RWPE1 (cell line): ENCODE measurements around the gene GRAMD1B.

Experiments
- CTCF ChIA-PET: fragments of 350-600 bp; sonication (Branson Sonifier 250); formaldehyde crosslinking; extraction: SDS; loops from one replicate; lab custom pipeline; 2021; lab: Yijun Ruan, JAX
- POLR2A ChIA-PET: fragments of 400-600 bp; formaldehyde crosslinking; extraction: SDS; loops from one replicate; lab custom pipeline; 2020; ENCODE audit warnings: antibody characterized with exemption; ENCODE audit not compliant: low non-redundant PET; lab: Yijun Ruan, JAX
- DNase-seq: peaks from one replicate; pipeline ENCODE4 v3.0.0; 2012; ENCODE audit warnings: low spot score
- H3K27ac ChIP-seq: fragments of 450-650 bp; 2 replicates; pipeline ENCODE4 v1.5.1; 2017
- CTCF ChIP-seq: fragments of 450-650 bp; conservative IDR thresholded peaks from 2 replicates; pipeline ENCODE4 v1.5.1; 2017; ENCODE audit warnings: low read depth, mild to moderate bottlenecking

The GRAMD1B gene

GRCh38 chr11:123585706-123586105, 155.6 kb downstream of the GRAMD1B start:
- TF ChIP-seq CTCF = no peak
- H3K27ac ChIP-seq = no peak overlapping the region
- CTCF ChIA-PET = no interaction called here
- POLR2A ChIA-PET = no interaction called here
- no peak for DNase-seq

- CTCF ChIA-PET = interaction anchor here (0.8 kb wide), 1 partner anchor 124 kb away, joined by 3 read pairs; no protein-coding TSS in a partner anchor
- TF ChIP-seq CTCF = no peak
- POLR2A ChIA-PET = no interaction called here
- no peak overlapping the region for H3K27ac ChIP-seq
- DNase-seq = no peak
Observed at GRCh38 chr11:123586568-123586967, 156.5 kb downstream of the GRAMD1B start.

GRCh38 chr11:123587044-123587443, 157.0 kb downstream of the GRAMD1B start:
- ChIA-PET POLR2A (no interaction called here), CTCF (interaction anchor here (0.8 kb wide), 1 partner anchor 124 kb away, joined by 3 read pairs; no protein-coding TSS in a partner anchor)
- DNase-seq = no peak
- no peak overlapping the region for H3K27ac ChIP-seq
- TF ChIP-seq CTCF = no peak

GRCh38 chr11:123587559-123587958, 157.5 kb downstream of the GRAMD1B start:
- TF ChIP-seq CTCF = no peak
- no peak overlapping the region for H3K27ac ChIP-seq
- POLR2A ChIA-PET = no interaction called here
- no peak for DNase-seq
- CTCF ChIA-PET = interaction anchor here (0.5 to 0.6 kb wide), 2 partner anchors 52 to 286 kb away, joined by 3 read pairs; no protein-coding TSS in a partner anchor

DNA sequence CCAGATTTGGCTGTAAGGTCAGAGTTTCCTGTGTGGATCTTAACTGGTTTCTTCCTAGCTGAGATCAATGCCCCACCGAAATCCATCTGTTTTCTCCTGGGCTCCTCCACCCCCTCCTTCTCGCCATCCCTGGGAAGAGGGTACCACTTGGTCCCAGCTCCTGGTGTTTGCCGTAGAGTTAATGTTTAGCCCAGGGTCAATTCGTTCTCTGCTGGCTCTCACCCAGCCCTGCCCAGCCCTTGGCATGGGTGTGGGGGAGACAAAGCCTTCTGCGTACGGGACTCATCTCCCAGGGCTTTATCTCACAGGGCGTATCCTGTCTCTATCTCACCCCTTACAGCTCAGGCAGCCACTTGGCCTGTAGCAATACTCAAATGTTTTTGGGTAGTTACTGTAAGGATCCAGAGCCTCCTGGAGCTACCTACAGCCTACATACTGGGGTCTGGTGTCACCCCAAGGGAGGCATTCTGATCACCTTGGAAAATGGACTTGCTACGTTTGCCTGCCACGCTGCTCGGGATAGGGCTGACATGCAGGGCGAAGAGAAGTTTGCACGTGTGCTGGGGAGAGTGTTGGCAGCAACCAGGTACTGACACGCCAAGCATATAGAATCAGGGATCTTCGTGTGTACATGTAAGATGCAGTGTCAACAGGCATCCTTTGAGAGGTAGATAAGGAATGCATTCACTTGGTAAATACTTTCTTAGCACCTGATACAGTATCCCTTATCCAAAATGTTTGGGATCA, 158.2 kb downstream of the GRAMD1B start:
- no peak for TF ChIP-seq CTCF
- no peak overlapping the region for H3K27ac ChIP-seq
- DNase-seq = no peak
- ChIA-PET POLR2A (no interaction called here), CTCF (interaction anchor here (0.5 to 2.5 kb wide), 3 partner anchors 8 to 287 kb away, joined by 3 to 11 read pairs (median 3); no protein-coding TSS in a partner anchor)

DNA sequence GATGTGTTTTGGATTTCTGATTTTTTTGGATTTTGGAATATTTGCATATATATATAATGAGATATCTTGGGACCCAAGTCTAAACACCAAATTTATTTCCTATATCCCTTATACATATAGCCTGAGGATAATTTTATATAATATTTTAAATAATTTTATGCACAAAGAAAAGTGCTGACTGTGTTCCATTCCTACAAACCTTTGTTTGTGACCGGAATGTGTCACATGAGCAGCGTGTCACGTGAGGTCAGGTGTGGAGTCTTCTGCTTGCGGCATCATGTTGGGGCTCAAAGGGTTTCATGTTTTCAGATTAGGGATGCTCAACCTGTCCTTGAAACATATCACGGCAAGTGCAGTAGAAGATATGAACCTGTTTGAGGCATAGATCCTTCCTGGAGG, 158.8 kb downstream of the GRAMD1B start:
- TF ChIP-seq CTCF = no peak
- ChIA-PET POLR2A (no interaction called here), CTCF (interaction anchor here (2.5 kb wide), 1 partner anchor 8 kb away, joined by 11 read pairs; no protein-coding TSS in a partner anchor)
- no peak for DNase-seq
- H3K27ac ChIP-seq = no peak overlapping the region
